GM12801 (cell line): Measurements from ENCODE around the gene API5.

Source experiments
- TF ChIP-seq, protein P1 (sequence below): IDR thresholded peaks from one replicate; pipeline ENCODE4 v1.5.1; 2011; ENCODE audit warnings: control low read depth; ENCODE audit not compliant: insufficient read length; ENCODE audit errors: extremely low read depth

Gene API5

DNA sequence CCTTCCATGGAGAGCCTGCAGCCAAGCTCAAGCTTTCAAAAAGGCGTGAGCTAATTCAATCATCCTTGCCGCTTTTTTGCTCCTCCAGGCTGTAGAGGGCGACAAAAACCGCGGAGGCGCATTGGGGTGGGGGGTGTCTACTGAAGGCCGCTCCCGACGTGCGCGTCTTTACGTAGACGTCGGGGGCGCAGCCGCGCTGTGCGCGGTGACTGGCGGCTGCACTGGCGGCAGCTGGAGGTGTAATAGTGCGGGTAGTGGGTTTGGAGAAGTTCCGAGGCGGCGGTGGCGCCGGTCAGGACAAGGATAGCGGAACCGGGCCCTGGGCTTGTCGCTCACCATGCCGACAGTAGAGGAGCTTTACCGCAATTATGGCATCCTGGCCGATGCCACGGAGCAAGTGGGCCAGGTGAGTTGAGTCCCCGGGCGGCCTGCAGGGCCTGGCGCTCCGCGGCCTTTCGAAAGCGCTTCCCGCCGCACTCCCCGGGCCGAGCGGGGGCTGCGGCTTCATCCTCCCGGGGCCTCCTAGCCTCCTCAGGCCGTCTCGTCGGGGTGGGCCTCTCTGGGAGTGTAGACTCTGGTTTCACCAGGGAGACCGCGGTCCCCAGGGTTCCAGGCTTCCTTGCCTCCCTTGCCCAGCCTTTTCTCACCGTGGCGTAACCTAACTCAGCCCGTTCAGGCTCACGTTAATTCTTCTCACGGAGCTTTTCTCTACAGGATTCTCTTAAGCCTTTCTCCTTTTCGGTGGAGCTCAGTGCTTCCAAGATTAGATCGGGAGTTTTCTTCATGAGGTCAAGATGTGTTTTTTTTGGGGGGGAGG lies at the start of gene API5:
TSS of gene API5 (plus strand) at position 206 of the 817 bp plus-strand sequence. CDS start at position 338, 132 bp downstream.
- TF ChIP-seq, protein P1, sequence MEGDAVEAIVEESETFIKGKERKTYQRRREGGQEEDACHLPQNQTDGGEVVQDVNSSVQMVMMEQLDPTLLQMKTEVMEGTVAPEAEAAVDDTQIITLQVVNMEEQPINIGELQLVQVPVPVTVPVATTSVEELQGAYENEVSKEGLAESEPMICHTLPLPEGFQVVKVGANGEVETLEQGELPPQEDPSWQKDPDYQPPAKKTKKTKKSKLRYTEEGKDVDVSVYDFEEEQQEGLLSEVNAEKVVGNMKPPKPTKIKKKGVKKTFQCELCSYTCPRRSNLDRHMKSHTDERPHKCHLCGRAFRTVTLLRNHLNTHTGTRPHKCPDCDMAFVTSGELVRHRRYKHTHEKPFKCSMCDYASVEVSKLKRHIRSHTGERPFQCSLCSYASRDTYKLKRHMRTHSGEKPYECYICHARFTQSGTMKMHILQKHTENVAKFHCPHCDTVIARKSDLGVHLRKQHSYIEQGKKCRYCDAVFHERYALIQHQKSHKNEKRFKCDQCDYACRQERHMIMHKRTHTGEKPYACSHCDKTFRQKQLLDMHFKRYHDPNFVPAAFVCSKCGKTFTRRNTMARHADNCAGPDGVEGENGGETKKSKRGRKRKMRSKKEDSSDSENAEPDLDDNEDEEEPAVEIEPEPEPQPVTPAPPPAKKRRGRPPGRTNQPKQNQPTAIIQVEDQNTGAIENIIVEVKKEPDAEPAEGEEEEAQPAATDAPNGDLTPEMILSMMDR, result no peak

DNA sequence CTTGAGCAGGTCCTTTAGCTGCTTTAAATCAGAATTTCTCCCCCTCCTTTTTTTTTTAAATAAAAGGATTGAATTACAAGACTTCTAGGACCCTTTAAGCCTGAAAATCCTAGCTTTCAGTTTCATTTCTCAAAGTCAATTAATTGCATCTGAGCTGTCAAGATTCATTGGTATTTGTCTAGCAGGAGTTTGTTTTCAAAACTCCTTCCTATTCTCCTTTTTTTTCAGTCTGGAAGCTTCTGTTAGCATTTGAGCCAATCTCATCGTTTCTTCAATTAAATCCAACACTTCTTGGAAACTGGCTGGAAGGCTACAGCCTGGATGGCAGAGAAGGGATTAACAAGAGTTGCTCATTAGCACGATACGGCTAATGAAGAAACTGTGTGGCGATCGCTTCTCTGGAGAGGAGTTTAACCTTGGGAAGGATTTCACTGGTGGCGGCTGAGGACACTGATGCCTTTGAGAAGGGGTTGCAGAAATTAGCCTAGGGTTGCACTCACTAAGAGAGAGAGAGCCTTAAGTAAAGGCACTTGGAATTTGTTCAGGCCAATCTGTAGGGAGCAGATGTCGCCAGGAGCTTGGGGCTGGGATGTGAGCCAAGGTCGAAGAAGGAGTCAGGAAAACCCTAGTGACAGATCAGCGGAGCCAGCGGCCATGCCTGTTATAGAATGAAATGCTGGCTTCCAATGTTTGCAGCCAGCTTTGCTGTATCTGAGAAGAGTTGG lies 43.8 kb upstream of the API5 start:
- TF ChIP-seq, protein P1, result no peak

DNA sequence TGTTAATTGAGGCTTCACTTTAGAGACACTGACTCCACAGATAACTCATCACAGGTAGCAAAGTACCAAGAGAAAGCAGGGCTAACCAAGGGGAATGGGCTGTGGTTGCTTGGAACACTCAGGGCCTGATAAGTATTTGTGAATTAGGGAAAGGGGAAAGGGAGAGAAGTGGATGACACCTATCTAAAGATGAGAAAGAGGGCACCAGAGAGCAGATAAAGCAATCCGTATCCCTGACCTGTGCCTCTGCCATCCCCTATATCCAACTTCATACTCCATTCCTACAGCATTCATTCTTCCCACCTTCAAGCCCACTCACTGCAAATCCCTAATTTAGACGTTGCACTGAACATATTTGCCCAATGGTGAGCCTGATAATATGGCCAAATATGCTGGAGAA lies 43.0 kb upstream of the API5 start:
- TF ChIP-seq, protein P1, result no peak

DNA sequence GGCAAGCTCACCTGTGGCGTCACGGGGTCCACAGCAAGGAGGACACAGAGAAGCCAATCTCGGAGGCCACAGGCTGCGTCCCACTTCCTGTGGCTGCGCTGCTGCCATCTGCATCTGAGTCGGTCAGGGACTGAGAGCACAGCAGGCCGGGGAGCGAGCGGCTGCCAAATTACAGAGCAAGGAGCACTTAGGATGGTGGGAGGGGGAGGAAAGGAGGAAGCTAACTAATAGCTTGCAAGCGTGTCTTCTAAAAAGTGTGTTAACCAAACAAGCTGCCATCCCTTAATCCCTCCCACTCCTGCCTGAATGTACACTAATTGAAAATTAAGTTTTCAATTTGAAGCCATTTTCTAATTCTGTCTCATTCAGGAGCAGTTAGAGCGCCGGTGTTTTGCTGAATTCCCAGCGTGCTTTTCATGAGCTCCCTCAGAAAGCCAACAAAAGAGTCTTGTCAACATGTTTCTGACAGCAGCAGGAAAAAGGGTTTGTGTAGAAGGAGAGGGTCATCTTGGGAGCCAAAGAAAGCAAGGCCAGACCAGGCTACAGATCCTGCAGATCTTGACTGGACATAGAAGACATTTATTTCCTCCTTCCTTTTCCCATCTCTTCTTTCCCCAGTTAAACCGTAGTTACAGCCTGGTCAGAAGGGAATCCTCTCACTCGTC lies 42.4 kb upstream of the API5 start:
- TF ChIP-seq, protein P1, result no peak

DNA sequence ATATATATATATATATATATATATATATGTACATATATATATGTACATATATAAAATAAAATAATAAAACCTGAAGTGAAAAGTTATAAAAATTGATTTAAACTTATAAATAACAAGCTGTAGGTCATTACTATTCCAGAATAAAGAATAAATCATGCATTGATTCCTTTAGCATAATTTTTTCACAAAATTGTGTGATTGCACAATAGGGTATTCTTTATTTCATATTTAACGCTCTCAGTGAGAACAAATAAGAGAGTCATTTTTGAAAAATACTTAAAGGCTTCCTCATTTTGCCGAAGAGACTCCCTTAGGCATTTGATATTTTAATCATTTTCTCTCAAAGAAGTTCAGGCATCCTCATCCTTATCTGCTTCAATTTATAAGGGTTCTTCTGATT lies 41.3 kb upstream of the API5 start:
- TF ChIP-seq, protein P1, result no peak

DNA sequence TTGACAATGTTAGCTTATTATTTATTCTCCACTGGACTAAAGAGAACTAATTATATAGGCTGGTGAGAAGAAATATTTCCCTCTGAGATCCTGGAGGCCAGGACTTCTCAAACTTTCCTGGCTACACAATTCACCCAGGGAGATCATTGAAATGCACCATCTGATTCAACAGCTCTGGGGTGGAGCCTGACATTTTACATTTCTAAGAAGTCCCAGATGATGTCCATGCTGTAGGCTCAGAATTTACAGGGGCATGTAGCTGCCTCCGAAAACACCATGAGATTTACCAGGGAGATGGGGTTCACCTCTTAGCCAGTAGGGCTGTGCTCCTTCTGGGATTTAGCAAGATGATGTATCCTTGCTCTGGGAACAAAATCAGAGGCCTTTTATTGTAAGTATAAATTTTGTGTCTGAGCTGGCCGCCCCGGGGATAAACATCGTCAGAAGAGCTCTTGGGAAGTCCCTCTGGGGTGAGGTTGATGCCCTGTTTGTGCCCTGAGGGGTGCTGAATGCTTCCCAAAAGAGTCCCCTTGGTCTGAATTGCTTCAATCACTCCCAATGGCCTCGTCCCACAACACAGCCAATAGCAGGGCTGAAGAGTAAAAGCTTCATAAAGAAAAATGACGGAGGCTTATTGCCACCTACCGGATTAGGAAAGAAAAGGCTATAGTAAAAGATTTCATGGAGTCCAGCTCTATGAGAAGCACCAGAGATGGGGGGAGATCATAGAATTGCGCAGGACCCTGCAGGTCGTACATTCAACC lies 33.4 kb upstream of the API5 start:
- TF ChIP-seq, protein P1, result no peak
